OCI-LY3 (cell line): Measurements from ENCODE around the gene HBG1.

Experiments
- EZH2phosphoT487 ChIP-seq: fragments of 200-600 bp; shearing (Covaris generic); IDR thresholded peaks from 2 replicates; pipeline ENCODE4 v1.6.1; 2018; ENCODE audit warnings: antibody characterized with exemption, mixed run types, low read depth
- TF ChIP-seq, protein P1 (sequence below): fragments of 200-600, 300-600 bp; sonication (generic); IDR thresholded peaks from 2 replicates; pipeline ENCODE4 v1.5.1; 2014; ENCODE audit warnings: antibody characterized with exemption, low read length, low read depth

DNA sequence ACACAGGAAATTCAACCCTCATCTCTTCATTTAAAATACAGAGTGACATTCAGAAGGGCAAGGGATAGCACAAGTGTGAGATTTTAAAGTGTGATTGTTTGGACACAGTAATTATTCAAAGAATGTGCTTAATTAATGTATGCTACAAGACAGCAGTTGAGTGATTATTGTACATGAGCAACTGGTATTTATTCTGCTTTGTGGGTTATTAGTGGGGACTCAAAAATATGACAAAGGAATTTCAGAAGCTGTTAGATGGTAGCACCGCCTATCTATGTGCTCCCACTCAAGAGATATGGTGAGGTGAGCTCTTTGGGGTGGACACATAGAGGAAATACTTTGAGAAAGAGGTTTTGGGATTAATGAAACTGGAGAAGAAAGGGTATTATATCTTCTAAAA, 9.6 kb downstream of the HBG1 start:
- TF ChIP-seq, protein P1, sequence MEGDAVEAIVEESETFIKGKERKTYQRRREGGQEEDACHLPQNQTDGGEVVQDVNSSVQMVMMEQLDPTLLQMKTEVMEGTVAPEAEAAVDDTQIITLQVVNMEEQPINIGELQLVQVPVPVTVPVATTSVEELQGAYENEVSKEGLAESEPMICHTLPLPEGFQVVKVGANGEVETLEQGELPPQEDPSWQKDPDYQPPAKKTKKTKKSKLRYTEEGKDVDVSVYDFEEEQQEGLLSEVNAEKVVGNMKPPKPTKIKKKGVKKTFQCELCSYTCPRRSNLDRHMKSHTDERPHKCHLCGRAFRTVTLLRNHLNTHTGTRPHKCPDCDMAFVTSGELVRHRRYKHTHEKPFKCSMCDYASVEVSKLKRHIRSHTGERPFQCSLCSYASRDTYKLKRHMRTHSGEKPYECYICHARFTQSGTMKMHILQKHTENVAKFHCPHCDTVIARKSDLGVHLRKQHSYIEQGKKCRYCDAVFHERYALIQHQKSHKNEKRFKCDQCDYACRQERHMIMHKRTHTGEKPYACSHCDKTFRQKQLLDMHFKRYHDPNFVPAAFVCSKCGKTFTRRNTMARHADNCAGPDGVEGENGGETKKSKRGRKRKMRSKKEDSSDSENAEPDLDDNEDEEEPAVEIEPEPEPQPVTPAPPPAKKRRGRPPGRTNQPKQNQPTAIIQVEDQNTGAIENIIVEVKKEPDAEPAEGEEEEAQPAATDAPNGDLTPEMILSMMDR: no peak
- TF ChIP-seq EZH2phosphoT487: no peak
